Upper lobe of right lung (tissue), 1 donor: ENCODE data around the gene NRARP. TPM values are rescaled to one million over a fixed set of nuclear protein-coding genes. Genes with fewer than 3 reads are reported as not detected.
"Not testable (repeated sequence)": the region's sequence is repeated elsewhere in the genome, so short reads cannot be mapped to it uniquely, and the experiment has no call there.

ENCODE experiments used
- ATAC-seq: fragments of 200-7000 bp; cut with Tn5 transposase; one replicate; pipeline ENCODE4 v1.9.1; 2020; ENCODE audit warnings: mild to moderate bottlenecking, moderate library complexity
- DNase-seq: peaks from one replicate; pipeline ENCODE4 v3.0.0-alpha.2; 2020
- H3K27ac ChIP-seq: fragments of 200-600 bp; one replicate; pipeline ENCODE4 v1.8.0; 2022
- H3K27me3 ChIP-seq: fragments of 200-600 bp; one replicate; pipeline ENCODE4 v1.8.0; 2022; ENCODE audit warnings: mild to moderate bottlenecking
- H3K36me3 ChIP-seq: fragments of 200-600 bp; one replicate; pipeline ENCODE4 v1.8.0; 2022
- H3K4me1 ChIP-seq: fragments of 200-600 bp; one replicate; pipeline ENCODE4 v1.8.0; 2022
- H3K4me3 ChIP-seq: fragments of 200-600 bp; one replicate; pipeline ENCODE4 v1.8.0; 2022; ENCODE audit warnings: mild to moderate bottlenecking
- H3K9me3 ChIP-seq: fragments of 200-600 bp; one replicate; pipeline ENCODE4 v1.8.0; 2022
- intact Hi-C: fragments of 100-400 bp; cut with DNase I; formaldehyde crosslinking; loops from one replicate; pipeline ENCODE4 v1.11.0; 2022
- total RNA-seq: library from RNA; stranded (reverse); fragmentation: NEBNext Ultra II Directional; extraction: Animal tissue kit (Norgen Biotek cat#: 25700); gene quantifications from one replicate; pipeline ENCODE4 v1.2.1, GENCODE V29; 2021
- TF ChIP-seq, protein P1 (sequence below): fragments of 200-600 bp; IDR thresholded peaks from one replicate; pipeline ENCODE4 v1.8.0; 2022; ENCODE audit warnings: antibody characterized with exemption
- donor health status: DM: no; HTN: yes; CAD: no; lungs with severe emphysema.

The NRARP gene
- total RNA-seq, 1 donor from 2014 or later, result 21.5 TPM

DNA sequence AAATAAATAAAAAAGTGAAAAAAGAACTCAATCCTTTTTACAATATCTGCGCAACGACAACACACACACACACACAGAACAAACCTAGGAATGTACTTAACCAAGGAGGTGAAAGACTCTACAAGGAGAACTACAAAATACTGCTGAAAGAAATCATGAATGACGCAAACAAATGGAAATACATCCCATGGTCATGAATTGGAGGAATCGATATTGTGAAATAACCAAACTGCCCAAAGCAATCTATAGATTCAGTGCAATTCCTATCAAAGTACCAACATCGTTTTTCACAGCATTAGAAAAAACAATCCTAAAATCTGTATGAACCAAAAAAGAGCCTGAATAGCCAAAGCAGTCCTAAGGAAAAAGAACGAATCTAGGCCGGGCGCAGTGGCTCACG is 29.9 kb upstream of the NRARP start:
- DNase-seq, result no peak
- intact Hi-C loops, result no loop called here
- H3K27ac ChIP-seq, result no peak overlapping the region
- ATAC-seq, result no peak
- no peaks in the 10 kb centered on the region for H3K27me3 ChIP-seq
- no peaks in the 10 kb centered on the region for H3K9me3 ChIP-seq
- no peak overlapping the region for H3K4me3 ChIP-seq
- TF ChIP-seq, protein P1, sequence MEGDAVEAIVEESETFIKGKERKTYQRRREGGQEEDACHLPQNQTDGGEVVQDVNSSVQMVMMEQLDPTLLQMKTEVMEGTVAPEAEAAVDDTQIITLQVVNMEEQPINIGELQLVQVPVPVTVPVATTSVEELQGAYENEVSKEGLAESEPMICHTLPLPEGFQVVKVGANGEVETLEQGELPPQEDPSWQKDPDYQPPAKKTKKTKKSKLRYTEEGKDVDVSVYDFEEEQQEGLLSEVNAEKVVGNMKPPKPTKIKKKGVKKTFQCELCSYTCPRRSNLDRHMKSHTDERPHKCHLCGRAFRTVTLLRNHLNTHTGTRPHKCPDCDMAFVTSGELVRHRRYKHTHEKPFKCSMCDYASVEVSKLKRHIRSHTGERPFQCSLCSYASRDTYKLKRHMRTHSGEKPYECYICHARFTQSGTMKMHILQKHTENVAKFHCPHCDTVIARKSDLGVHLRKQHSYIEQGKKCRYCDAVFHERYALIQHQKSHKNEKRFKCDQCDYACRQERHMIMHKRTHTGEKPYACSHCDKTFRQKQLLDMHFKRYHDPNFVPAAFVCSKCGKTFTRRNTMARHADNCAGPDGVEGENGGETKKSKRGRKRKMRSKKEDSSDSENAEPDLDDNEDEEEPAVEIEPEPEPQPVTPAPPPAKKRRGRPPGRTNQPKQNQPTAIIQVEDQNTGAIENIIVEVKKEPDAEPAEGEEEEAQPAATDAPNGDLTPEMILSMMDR, result no peak
- H3K36me3 ChIP-seq, result no peaks in the 10 kb centered on the region
- no peaks in the 10 kb centered on the region for H3K4me1 ChIP-seq

DNA sequence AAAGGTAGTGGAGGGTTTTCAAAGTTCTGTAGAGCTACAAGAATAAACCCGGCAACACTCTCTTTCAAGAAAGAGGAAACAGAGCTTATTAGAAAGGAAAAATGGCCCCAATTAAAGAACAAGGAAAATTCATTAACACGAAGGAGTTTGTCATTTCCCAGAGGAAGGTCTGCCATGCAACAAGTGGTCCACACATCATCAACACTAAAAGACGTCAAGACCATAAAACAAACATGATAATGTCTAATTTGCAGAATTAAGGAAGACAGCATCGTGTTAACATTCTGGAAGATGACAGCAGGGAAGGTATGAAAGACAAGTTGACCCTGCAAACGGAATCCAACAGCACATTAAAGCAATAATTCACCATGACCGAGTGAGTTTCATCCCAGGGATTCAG is 28.6 kb upstream of the NRARP start:
- ATAC-seq (no peak), DNase-seq (no peak)
- TF ChIP-seq, protein P1, result no peak
- no peaks in the 10 kb centered on the region for H3K4me1 ChIP-seq
- H3K27ac ChIP-seq, result no peak overlapping the region
- no peaks in the 10 kb centered on the region for H3K9me3 ChIP-seq
- no peak overlapping the region for H3K4me3 ChIP-seq
- intact Hi-C loops, result no loop called here
- no peaks in the 10 kb centered on the region for H3K36me3 ChIP-seq
- H3K27me3 ChIP-seq, result no peaks in the 10 kb centered on the region

DNA sequence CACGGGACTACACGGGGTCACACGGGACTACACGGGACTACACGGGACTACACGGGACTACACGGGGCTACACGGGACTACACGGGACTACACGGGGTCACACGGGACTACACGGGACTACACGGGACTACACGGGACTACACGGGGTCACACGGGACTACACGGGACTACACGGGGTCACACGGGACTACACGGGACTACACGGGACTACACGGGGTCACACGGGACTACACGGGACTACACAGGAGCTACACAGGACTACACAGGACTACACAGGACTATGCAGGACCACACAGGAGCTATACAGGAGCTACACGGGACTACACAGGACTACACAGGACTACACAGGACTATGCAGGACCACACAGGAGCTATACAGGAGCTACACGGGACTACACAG is 27.5 kb upstream of the NRARP start:
- H3K36me3 ChIP-seq, ATAC-seq, intact Hi-C loops, H3K4me3 ChIP-seq, H3K27ac ChIP-seq, H3K27me3 ChIP-seq, DNase-seq, H3K4me1 ChIP-seq, H3K9me3 ChIP-seq: not testable (repeated sequence)

DNA sequence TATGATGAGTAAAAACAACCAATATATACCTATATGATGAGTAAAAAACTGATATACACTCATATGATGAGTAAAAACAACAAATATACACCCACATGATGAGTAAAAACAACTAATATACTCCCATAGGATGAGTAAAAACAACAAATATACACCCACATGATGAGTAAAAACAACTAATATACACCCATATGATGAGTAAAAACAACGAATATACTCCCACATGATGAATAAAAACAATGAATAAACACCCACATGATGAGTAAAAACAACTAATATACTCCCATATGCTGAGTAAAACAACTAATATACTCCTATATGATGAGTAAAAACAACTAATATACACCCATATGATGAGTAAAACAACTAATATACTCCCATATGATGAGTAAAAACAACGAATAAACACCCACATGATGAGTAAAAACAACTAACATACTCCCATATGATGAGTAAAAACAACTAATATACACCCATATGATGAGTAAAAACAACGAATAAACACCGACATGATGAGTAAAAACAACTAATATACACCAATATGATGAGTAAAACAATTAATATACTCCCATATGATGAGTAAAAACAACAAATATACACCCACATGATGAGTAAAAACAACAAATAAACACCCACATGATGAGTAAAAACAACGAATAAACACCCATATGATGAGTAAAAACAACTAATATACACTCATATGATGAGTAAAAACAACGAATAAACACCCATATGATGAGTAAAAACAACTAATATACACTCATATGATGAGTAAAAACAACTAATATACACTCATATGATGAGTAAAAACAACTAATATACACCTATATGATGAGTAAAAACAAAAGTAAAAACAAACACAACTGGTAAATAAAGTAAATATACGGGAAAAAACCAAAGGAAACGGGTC is 25.8 kb upstream of the NRARP start:
- H3K27ac ChIP-seq, DNase-seq, intact Hi-C loops, H3K4me1 ChIP-seq, H3K4me3 ChIP-seq, H3K27me3 ChIP-seq, ATAC-seq, H3K9me3 ChIP-seq, H3K36me3 ChIP-seq: not testable (repeated sequence)

- Histone ChIP-seq H3K36me3 (no peaks in the 10 kb centered on the region), H3K4me3 (no peak overlapping the region), H3K9me3 (no peaks in the 10 kb centered on the region), H3K27ac (no peak overlapping the region), H3K4me1 (no peaks in the 10 kb centered on the region), H3K27me3 (no peaks in the 10 kb centered on the region)
- peak; percentile 71 for ATAC-seq
- intact Hi-C loops, result no loop called here
- TF ChIP-seq, protein P1, result no peak
- no peak for DNase-seq
Measured at GRCh38 chr9:137326445-137327065, 24.5 kb upstream of the NRARP start.

GRCh38 chr9:137325799-137326198 is 23.7 kb upstream of the NRARP start:
- DNase-seq, result no peak
- no peaks in the 10 kb centered on the region for H3K9me3 ChIP-seq
- H3K4me1 ChIP-seq, result peaks cover 4% of the 10 kb centered on the region
- TF ChIP-seq, protein P1, result no peak
- no peaks in the 10 kb centered on the region for H3K36me3 ChIP-seq
- no peak for ATAC-seq
- no peaks in the 10 kb centered on the region for H3K27me3 ChIP-seq
- no peak overlapping the region for H3K4me3 ChIP-seq
- H3K27ac ChIP-seq, result no peak overlapping the region
- intact Hi-C loops, result no loop called here
